ENCODE measurements around the gene RALB. TPM values are rescaled to one million over a fixed set of nuclear protein-coding genes. Genes with fewer than 3 reads are reported as not detected.

Gene RALB
- total RNA-seq, 4 donors from 2014 or later = 22.4 to 42.8 (median 34.9) TPM

- TF ChIP-seq CTCF (IDR thresholded peaks at IDR 0.05) (no peak), POLR2A (IDR thresholded peaks at IDR 0.05) (no peak)
- intact Hi-C loops (cut with DNase I; ENCODE audit: low total_unique reads) = loop anchor here (1.0 to 10.0 kb wide), 3 partner anchors 101 to 337 kb away; no protein-coding TSS in a partner anchor
- H3K4me3 ChIP-seq (ENCODE audit: low read depth, poor library complexity, severe bottlenecking) = no peak overlapping the region
- peak; percentile 84 to 97 for DNase-seq (ENCODE audit: low spot score in 2 of 2)
- 2 to 3% methylated on average over 36 to 39 of the region's 43 CpGs for WGBS, 2 donors
Observed at GRCh38 chr2:120343433-120344105, 90.9 kb downstream of the RALB start.

Other genes with a start within 250 kb of the RALB start
- gene EPB41L5, start 239.8 kb upstream of the RALB start, total RNA-seq = 10 to 100 TPM; 12.4 to 25.4 (median 23.0) TPM
- gene TMEM185B, start 29.5 kb upstream of the RALB start, total RNA-seq = 10 to 100 TPM; 21.0 to 33.3 (median 25.4) TPM
- gene INHBB, start 93.3 kb downstream of the RALB start, total RNA-seq = 10 to 100 TPM in 3 of 4 donors, 1 to 10 TPM in 1; 9.4 to 47.9 (median 25.0) TPM

Measured in lower leg skin (tissue), 4 donors.